ENCODE measurements around the gene MRPS15. TPM values are rescaled to one million over a fixed set of nuclear protein-coding genes. Genes with fewer than 3 reads are reported as not detected.
"Not testable (repeated sequence)": the region's sequence is repeated elsewhere in the genome, so short reads cannot be mapped to it uniquely, and the experiment has no call there.

The MRPS15 gene
- total and polyA plus RNA-seq, 2 of the 13 experiments (the other 11 are each of a cell fraction or from before 2014, with no cell fraction given), result 59.0 to 113 TPM

DNA sequence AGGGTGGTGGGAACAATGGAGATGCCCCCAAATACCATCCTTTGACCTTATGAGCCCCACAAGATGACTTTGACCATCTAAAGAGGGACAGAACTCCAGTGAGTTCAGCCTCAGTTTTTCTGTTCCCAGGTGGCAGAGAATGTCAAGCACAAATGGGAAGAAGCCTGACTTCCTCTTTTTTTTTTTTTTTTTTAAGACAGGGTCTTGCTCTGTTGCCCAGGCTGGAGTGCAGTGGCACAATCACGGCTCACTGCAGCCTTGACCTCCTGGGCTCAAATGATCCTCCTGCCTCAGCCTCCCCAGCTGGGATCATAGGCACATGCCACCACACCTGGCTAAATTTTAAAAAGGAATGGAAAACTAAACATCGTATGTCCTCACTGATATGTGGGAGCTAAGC lies 47.0 kb upstream of the MRPS15 start:
- H3K27ac ChIP-seq (ENCODE audit: extremely low read length, insufficient read depth, low read length); H3K9me3 ChIP-seq (ENCODE audit: low read length); FAIRE-seq; H2AFZ ChIP-seq (ENCODE audit: low read length); H3K4me3 ChIP-seq (replicated peaks in 1 of 3; ENCODE audit: insufficient read depth in 1 of 3, low read depth in 2 of 3, low read length in 3 of 3); ATAC-seq; H4K20me1 ChIP-seq (ENCODE audit: insufficient read depth, low read length); BruUV-seq (replicated peaks); POLR2A ChIA-PET; CTCF ChIA-PET (ENCODE audit: low intra/inter-chr PET ratio, low total read pairs); H3K79me2 ChIP-seq (ENCODE audit: insufficient read depth, low read length); H3K9ac ChIP-seq (ENCODE audit: insufficient read depth, low read depth, low read length); intact Hi-C loops (cut with micrococcal nuclease; ENCODE audit: unreplicated experiment); in situ Hi-C loops (cut with HindIII; ENCODE audit: extremely low pct_ligation_motif_present, low pct_unique_long_range_greater_than_20kb); H3K36me3 ChIP-seq (replicated peaks in 1 of 2; ENCODE audit: control insufficient read depth in 1 of 2, insufficient read depth in 2 of 2, low read length in 2 of 2); H3K27me3 ChIP-seq (ENCODE audit: control insufficient read depth in 1 of 2, insufficient read depth in 2 of 2, low read length in 2 of 2); H3K4me2 ChIP-seq (ENCODE audit: low read depth, low read length); DNase-seq (ENCODE audit: low spot score): not testable (repeated sequence)
- 0 out of 2 replicates have a peak, but pooled peaks have one; percentile 23 for TF ChIP-seq ZNF121 (CRISPR knock-in tag; IDR thresholded peaks at IDR 0.05)
- WGBS (ENCODE audit: low lambda C conversion rate), result 61% methylated on average over 2 of the region's 2 CpGs
- peaks cover 54% of the 10 kb centered on the region for H3K4me1 ChIP-seq (ENCODE audit: insufficient read depth, low read length)

DNA sequence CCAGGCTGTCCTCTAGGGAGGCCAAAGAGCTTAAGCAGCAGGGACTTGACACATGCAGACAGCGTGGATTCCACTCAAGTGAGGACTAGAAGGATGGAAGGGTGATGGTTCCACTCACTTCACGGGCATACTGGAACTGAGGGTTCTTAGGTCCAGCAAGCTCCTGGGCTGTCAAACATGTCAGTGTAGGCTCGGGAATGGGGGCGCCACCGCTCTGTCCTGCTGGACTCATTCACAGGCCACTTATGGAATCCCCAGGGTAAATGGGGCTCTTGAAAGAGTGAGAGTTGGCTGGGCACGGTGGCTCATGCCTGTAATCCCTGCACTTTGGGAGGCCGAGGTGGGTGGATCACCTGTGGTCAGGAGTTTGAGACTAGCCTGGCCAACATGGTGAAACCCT lies 46.2 kb upstream of the MRPS15 start:
- H3K4me2 ChIP-seq (ENCODE audit: low read depth, low read length), result no peak overlapping the region
- H4K20me1 ChIP-seq (ENCODE audit: insufficient read depth, low read length), result no peaks in the 10 kb centered on the region
- no peak overlapping the region for H3K9ac ChIP-seq (ENCODE audit: insufficient read depth, low read depth, low read length)
- H3K27me3 ChIP-seq (ENCODE audit: control insufficient read depth in 1 of 2, insufficient read depth in 2 of 2, low read length in 2 of 2), result peaks cover 0 to 1% of the 10 kb centered on the region in 2 experiments; a peak in 1 of 5 replicates
- intact Hi-C loops (cut with micrococcal nuclease; ENCODE audit: unreplicated experiment) (no loop called here), in situ Hi-C loops (cut with HindIII; ENCODE audit: extremely low pct_ligation_motif_present, low pct_unique_long_range_greater_than_20kb) (no loop called here)
- H3K4me3 ChIP-seq (replicated peaks in 1 of 3; ENCODE audit: insufficient read depth in 1 of 3, low read depth in 2 of 3, low read length in 3 of 3), result no peak overlapping the region
- ATAC-seq (no peak), FAIRE-seq (no peak), DNase-seq (ENCODE audit: low spot score) (no peak)
- no peaks in the 10 kb centered on the region for H3K79me2 ChIP-seq (ENCODE audit: insufficient read depth, low read length)
- no TSS peak for BruUV-seq (replicated peaks)
- peaks cover 51% of the 10 kb centered on the region for H3K4me1 ChIP-seq (ENCODE audit: insufficient read depth, low read length)
- H3K36me3 ChIP-seq (replicated peaks in 1 of 2; ENCODE audit: control insufficient read depth in 1 of 2, insufficient read depth in 2 of 2, low read length in 2 of 2), result no peaks in the 10 kb centered on the region
- ChIA-PET CTCF (ENCODE audit: low intra/inter-chr PET ratio, low total read pairs) (no interaction called here), POLR2A (no interaction called here)
- whole genome bisulfite sequencing (ENCODE audit: low lambda C conversion rate), result 48% methylated on average over 7 of the region's 7 CpGs
- H3K27ac ChIP-seq (ENCODE audit: extremely low read length, insufficient read depth, low read length), result no peak overlapping the region
- no peaks in the 10 kb centered on the region for H3K9me3 ChIP-seq (ENCODE audit: low read length)
- H2AFZ ChIP-seq (ENCODE audit: low read length), result no peak overlapping the region
- TF ChIP-seq, protein P1, sequence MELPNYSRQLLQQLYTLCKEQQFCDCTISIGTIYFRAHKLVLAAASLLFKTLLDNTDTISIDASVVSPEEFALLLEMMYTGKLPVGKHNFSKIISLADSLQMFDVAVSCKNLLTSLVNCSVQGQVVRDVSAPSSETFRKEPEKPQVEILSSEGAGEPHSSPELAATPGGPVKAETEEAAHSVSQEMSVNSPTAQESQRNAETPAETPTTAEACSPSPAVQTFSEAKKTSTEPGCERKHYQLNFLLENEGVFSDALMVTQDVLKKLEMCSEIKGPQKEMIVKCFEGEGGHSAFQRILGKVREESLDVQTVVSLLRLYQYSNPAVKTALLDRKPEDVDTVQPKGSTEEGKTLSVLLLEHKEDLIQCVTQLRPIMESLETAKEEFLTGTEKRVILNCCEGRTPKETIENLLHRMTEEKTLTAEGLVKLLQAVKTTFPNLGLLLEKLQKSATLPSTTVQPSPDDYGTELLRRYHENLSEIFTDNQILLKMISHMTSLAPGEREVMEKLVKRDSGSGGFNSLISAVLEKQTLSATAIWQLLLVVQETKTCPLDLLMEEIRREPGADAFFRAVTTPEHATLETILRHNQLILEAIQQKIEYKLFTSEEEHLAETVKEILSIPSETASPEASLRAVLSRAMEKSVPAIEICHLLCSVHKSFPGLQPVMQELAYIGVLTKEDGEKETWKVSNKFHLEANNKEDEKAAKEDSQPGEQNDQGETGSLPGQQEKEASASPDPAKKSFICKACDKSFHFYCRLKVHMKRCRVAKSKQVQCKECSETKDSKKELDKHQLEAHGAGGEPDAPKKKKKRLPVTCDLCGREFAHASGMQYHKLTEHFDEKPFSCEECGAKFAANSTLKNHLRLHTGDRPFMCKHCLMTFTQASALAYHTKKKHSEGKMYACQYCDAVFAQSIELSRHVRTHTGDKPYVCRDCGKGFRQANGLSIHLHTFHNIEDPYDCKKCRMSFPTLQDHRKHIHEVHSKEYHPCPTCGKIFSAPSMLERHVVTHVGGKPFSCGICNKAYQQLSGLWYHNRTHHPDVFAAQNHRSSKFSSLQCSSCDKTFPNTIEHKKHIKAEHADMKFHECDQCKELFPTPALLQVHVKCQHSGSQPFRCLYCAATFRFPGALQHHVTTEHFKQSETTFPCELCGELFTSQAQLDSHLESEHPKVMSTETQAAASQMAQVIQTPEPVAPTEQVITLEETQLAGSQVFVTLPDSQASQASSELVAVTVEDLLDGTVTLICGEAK (IDR thresholded peaks at IDR 0.05), result no peak
- TF ChIP-seq, protein P1 (CRISPR knock-in tag; IDR thresholded peaks at IDR 0.05), result no peak
- TF ChIP-seq, protein P2, sequence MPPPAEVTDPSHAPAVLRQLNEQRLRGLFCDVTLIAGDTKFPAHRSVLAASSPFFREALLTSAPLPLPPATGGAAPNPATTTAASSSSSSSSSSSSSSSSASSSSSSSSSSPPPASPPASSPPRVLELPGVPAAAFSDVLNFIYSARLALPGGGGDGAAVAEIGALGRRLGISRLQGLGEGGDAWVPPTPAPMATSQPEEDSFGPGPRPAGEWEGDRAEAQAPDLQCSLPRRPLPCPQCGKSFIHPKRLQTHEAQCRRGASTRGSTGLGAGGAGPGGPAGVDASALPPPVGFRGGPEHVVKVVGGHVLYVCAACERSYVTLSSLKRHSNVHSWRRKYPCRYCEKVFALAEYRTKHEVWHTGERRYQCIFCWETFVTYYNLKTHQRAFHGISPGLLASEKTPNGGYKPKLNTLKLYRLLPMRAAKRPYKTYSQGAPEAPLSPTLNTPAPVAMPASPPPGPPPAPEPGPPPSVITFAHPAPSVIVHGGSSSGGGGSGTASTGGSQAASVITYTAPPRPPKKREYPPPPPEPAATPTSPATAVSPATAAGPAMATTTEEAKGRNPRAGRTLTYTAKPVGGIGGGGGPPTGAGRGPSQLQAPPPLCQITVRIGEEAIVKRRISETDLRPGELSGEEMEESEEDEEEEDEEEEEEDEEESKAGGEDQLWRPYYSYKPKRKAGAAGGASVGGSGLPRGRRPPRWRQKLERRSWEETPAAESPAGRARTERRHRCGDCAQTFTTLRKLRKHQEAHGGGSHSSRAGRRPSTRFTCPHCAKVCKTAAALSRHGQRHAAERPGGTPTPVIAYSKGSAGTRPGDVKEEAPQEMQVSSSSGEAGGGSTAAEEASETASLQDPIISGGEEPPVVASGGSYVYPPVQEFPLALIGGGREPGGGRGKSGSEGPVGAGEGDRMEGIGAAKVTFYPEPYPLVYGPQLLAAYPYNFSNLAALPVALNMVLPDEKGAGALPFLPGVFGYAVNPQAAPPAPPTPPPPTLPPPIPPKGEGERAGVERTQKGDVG (CRISPR knock-in tag; IDR thresholded peaks at IDR 0.05; ENCODE audit: borderline replicate concordance), result no peak
- no peak for TF ChIP-seq GTF3A (CRISPR knock-in tag; conservative IDR thresholded peaks at IDR 0.05)

All from HepG2 (cell line).